Measurements from ENCODE around the gene ZNF253. TPM values are rescaled to one million over a fixed set of nuclear protein-coding genes. Genes with fewer than 3 reads are reported as not detected.
"Not testable (repeated sequence)": the region's sequence is repeated elsewhere in the genome, so short reads cannot be mapped to it uniquely, and the experiment has no call there.

The ZNF253 gene
- total and polyA plus RNA-seq, 2 of the 8 experiments (the other 6 are each of a cell fraction or from before 2014, with no cell fraction given): 8.3 to 64.0 TPM

GRCh38 chr19:19821976-19822375 is 43.7 kb upstream of the ZNF253 start:
- not testable (repeated sequence) for H2BK20ac ChIP-seq (ENCODE audit: low read length); H2BK5ac ChIP-seq (ENCODE audit: low read depth, low read length); H2BK12ac ChIP-seq (ENCODE audit: low read depth, low read length); H2AK5ac ChIP-seq (ENCODE audit: low read depth, low read length); H3K14ac ChIP-seq (ENCODE audit: insufficient read length); H3K4me1 ChIP-seq (replicated peaks in 1 of 4; ENCODE audit: control insufficient read depth in 3 of 4, insufficient read depth in 4 of 4, low read length in 3 of 4); H2AFZ ChIP-seq (ENCODE audit: low read length); H4K5ac ChIP-seq (ENCODE audit: insufficient read length, low read depth, low read length); H3K18ac ChIP-seq (ENCODE audit: extremely low read depth, low read length); H4K8ac ChIP-seq (ENCODE audit: extremely low read depth, insufficient read depth, low read length); H3K4ac ChIP-seq (replicated peaks; ENCODE audit: insufficient read length, low read depth, low read length); H2BK120ac ChIP-seq (replicated peaks; ENCODE audit: low read depth, low read length); H3K27ac ChIP-seq (ENCODE audit: low read depth, low read length); FAIRE-seq; H3K23me2 ChIP-seq (ENCODE audit: low read depth, low read length); H3K79me1 ChIP-seq (ENCODE audit: low read depth, low read length); H3K36me3 ChIP-seq (ENCODE audit: control insufficient read depth in 2 of 4, insufficient read depth in 4 of 4, low read length in 3 of 4); H3K56ac ChIP-seq (replicated peaks; ENCODE audit: insufficient read length, low read depth, low read length); H3K23ac ChIP-seq (ENCODE audit: insufficient read length); H3K9me3 ChIP-seq (ENCODE audit: insufficient read depth in 2 of 2, low read depth in 1 of 2, low read length in 1 of 2); H2BK15ac ChIP-seq (ENCODE audit: low read length); H3K27me3 ChIP-seq (replicated peaks in 1 of 4; ENCODE audit: control insufficient read depth in 3 of 4, extremely low read depth in 1 of 4, insufficient read depth in 3 of 4, low read length in 3 of 4); DNase-seq (ENCODE audit: low read depth in 1 of 2, low spot score in 2 of 2); H4K91ac ChIP-seq (replicated peaks; ENCODE audit: insufficient read length, low read length); H4K20me1 ChIP-seq (replicated peaks in 1 of 2; ENCODE audit: control insufficient read depth in 1 of 2, insufficient read depth in 2 of 2, low read length in 2 of 2)
- POLR2A ChIA-PET (ENCODE audit: partially characterized antibody): interaction anchor here (0.8 to 3.3 kb wide), 11 partner anchors 10 to 153 kb away, joined by 3 to 31 read pairs (median 12); partner anchors contain the start of genes ZNF101, ZNF253 and ZNF93
- Histone ChIP-seq H3K79me2 (ENCODE audit: control insufficient read depth in 1 of 2, insufficient read depth in 2 of 2, low read length in 2 of 2) (peaks cover 0 to 30% of the 10 kb centered on the region in 2 experiments; a peak in 2 of 4 replicates), H3K4me2 (ENCODE audit: insufficient read depth in 1 of 2, low read depth in 2 of 2, low read length in 2 of 2) (peak overlapping the region; percentile 47 to 86), H3K4me3 (ENCODE audit: extremely low read depth in 1 of 4, insufficient read depth in 2 of 4, low read depth in 3 of 4, low read length in 4 of 4) (peak overlapping the region; percentile 42 to 100 (median 99)), H3K9ac (replicated peaks in 1 of 4; ENCODE audit: extremely low read depth in 1 of 4, low read depth in 3 of 4, low read length in 3 of 4) (peak overlapping the region in 3 of 4 experiments; percentile 22 to 54 (median 54); a peak in 5 of 7 replicates)
- CTCF ChIA-PET (ENCODE audit: partially characterized antibody): interaction anchor here (1.4 kb wide), 1 partner anchor 76 kb away, joined by 3 read pairs; no protein-coding TSS in a partner anchor
- 22% methylated on average over 11 of the region's 11 CpGs; no CpG with 5 or more reads in 1 of the 2 experiments for WGBS, 2 experiments (ENCODE audit: extremely low coverage in 1 of 2, insufficient coverage in 1 of 2, insufficient read length in 1 of 2, insufficient replicate concordance in 2 of 2, low coverage in 1 of 2, low lambda C conversion rate in 2 of 2, missing lambda C conversion rate in 1 of 2)
- peak; percentile 12 for TF ChIP-seq KDM4A (IDR thresholded peaks at IDR 0.05; ENCODE audit: low read depth, low read length, severe bottlenecking)

Data from H1 (cell line).